HG03442 (cell line): ENCODE results near the gene SERPINE3.
A peak's percentile ranks its signal among the peaks of the same experiment; 100 is the strongest.

Source experiments
- ATAC-seq: cut with Tn5 transposase; IDR thresholded peaks from one replicate; pipeline ENCODE4 v1.9.1; 2021; ENCODE audit warnings: mild to moderate bottlenecking, moderate library complexity; ENCODE audit not compliant: unreplicated experiment

The SERPINE3 gene

GRCh38 chr13:51360489-51360888 is 21.0 kb downstream of the SERPINE3 start:
- no peak for ATAC-seq

GRCh38 chr13:51361106-51361505 is 21.6 kb downstream of the SERPINE3 start:
- ATAC-seq = no peak

GRCh38 chr13:51363625-51364024 is 24.1 kb downstream of the SERPINE3 start:
- ATAC-seq = no peak

- ATAC-seq = no peak
Observed at GRCh38 chr13:51364404-51365008, 25.0 kb downstream of the SERPINE3 start.

GRCh38 chr13:51370116-51370515 is 30.6 kb downstream of the SERPINE3 start:
- ATAC-seq = no peak

- no peak for ATAC-seq
Observed at GRCh38 chr13:51370811-51371210, 31.3 kb downstream of the SERPINE3 start.

GRCh38 chr13:51371768-51372399 is 32.4 kb downstream of the SERPINE3 start:
- no peak for ATAC-seq

GRCh38 chr13:51373451-51373850 is 34.0 kb downstream of the SERPINE3 start:
- no peak for ATAC-seq

- no peak for ATAC-seq
Observed at GRCh38 chr13:51380269-51380668, 40.8 kb downstream of the SERPINE3 start.

GRCh38 chr13:51385114-51385513 is 45.6 kb downstream of the SERPINE3 start:
- ATAC-seq = no peak

- no peak for ATAC-seq
Observed at GRCh38 chr13:51394724-51395123, 55.2 kb downstream of the SERPINE3 start.

- ATAC-seq = peak; percentile 76
Observed at GRCh38 chr13:51396352-51396751, 56.9 kb downstream of the SERPINE3 start.

GRCh38 chr13:51397262-51397941 is 57.9 kb downstream of the SERPINE3 start:
- ATAC-seq = no peak

GRCh38 chr13:51405176-51405575 is 65.7 kb downstream of the SERPINE3 start:
- no peak for ATAC-seq

GRCh38 chr13:51412431-51412830 is 72.9 kb downstream of the SERPINE3 start:
- ATAC-seq = no peak
